GM12878 (cell line): ENCODE results near the gene UFM1. TPM values are rescaled to one million over a fixed set of nuclear protein-coding genes. Genes with fewer than 3 reads are reported as not detected.

Experiments
- BCL11A ChIP-seq: IDR thresholded peaks from 2 replicates; pipeline ENCODE4 v1.6.1; 2011; ENCODE audit warnings: low read depth, low read length
- BHLHE40 ChIP-seq, 2 experiments: fragments of 450-650 bp in 1 of 2; IDR thresholded peaks; 2 replicates each; pipeline ENCODE4 v1.6.1; 2011 to 2017; ENCODE audit warnings: low read depth in 2 of 2, borderline replicate concordance in 1 of 2, improper control_type of control experiment in 1 of 2, low read length in 1 of 2, mild to moderate bottlenecking in 1 of 2
- CREM ChIP-seq: IDR thresholded peaks from 2 replicates; pipeline ENCODE4 v1.6.1; 2014; ENCODE audit warnings: antibody characterized with exemption, low read depth
- FOXK2 ChIP-seq: fragments of 450-650 bp; IDR thresholded peaks from 2 replicates; pipeline ENCODE4 v1.6.1; 2017; ENCODE audit warnings: mild to moderate bottlenecking, moderate library complexity
- IKZF2 ChIP-seq, 2 experiments: fragments of 450-650 bp; IDR thresholded peaks; 2 replicates each; pipeline ENCODE4 v1.6.1; 2017; ENCODE audit warnings: mild to moderate bottlenecking in 2 of 2, moderate library complexity in 2 of 2
- KDM1A ChIP-seq: fragments of 200-600 bp; sonication (generic); IDR thresholded peaks from 2 replicates; pipeline ENCODE4 v1.6.1; 2016; ENCODE audit warnings: borderline replicate concordance
- KLF5 ChIP-seq: fragments of 450-650 bp; IDR thresholded peaks from 2 replicates; pipeline ENCODE4 v1.6.1; 2014; ENCODE audit warnings: mild to moderate bottlenecking; ENCODE audit not compliant: partially characterized antibody
- MXI1 ChIP-seq: fragments of 150-350 bp; IDR thresholded peaks from 2 replicates; pipeline ENCODE4 v1.6.1; 2011; ENCODE audit warnings: low read depth, mild to moderate bottlenecking, inconsistent platforms, low read length, improper control_type of control experiment
- NR2C2 ChIP-seq: IDR thresholded peaks from 2 replicates; pipeline ENCODE4 v1.6.1; 2011; ENCODE audit warnings: borderline replicate concordance, low read depth; ENCODE audit not compliant: control insufficient read depth, insufficient read length
- NRF1 ChIP-seq: conservative IDR thresholded peaks from 2 replicates; pipeline ENCODE4 v1.6.1; 2011; ENCODE audit warnings: mild to moderate bottlenecking, low read depth, low read length, improper control_type of control experiment
- PAX5 ChIP-seq: IDR thresholded peaks from 2 replicates; pipeline ENCODE4 v1.6.1; 2011; ENCODE audit warnings: low read depth, low read length, borderline replicate concordance
- POLR2A ChIP-seq: IDR thresholded peaks from 2 replicates; pipeline ENCODE4 v1.6.1; 2011; ENCODE audit warnings: low read depth, mild to moderate bottlenecking, low read length
- STAT1 ChIP-seq: fragments of 450-650 bp; conservative IDR thresholded peaks from 2 replicates; pipeline ENCODE4 v1.6.1; 2014; ENCODE audit warnings: antibody characterized with exemption, mild to moderate bottlenecking
- TAF1 ChIP-seq: IDR thresholded peaks from 2 replicates; pipeline ENCODE4 v1.6.1; 2011; ENCODE audit warnings: mild to moderate bottlenecking, low read depth, low read length, borderline replicate concordance
- TBL1XR1 ChIP-seq: IDR thresholded peaks from 2 replicates; pipeline ENCODE4 v1.6.1; 2012; ENCODE audit warnings: low read depth, low read length, improper control_type of control experiment
- ZNF217 ChIP-seq: fragments of 450-650 bp; IDR thresholded peaks from 2 replicates; pipeline ENCODE4 v1.6.1; 2017; ENCODE audit warnings: antibody characterized with exemption, mild to moderate bottlenecking
- ZSCAN29 ChIP-seq: fragments of 450-650 bp; IDR thresholded peaks from 2 replicates; pipeline ENCODE4 v1.6.1; 2017; ENCODE audit warnings: mild to moderate bottlenecking, moderate library complexity
- polyA plus RNA-seq, 11 experiments: library from polyadenylated mRNA; depleted of rRNA in 4 of 11; unstranded in 6 of 11; stranded (reverse) in 5 of 11; fragments of >200 nt; fragmentation: Nextera tagmentation in 4 of 11; fragmentation: Illumina TruSeq in 1 of 11; extraction: Ambion mirVana in 4 of 11; extraction: Trizol in 1 of 11; gene quantifications; 1 replicate in 1 of 11; 2 replicates in 10 of 11; pipeline versions ENCODE4 v1.2.1 to v1.2.3, GENCODE V29; 2011 to 2016; ENCODE audit warnings: inconsistent platforms in 2 of 11, missing spikeins in 2 of 11, low read depth in 1 of 11
- total RNA-seq, 4 experiments: library from RNA; depleted of rRNA in 3 of 4; stranded (reverse); fragments of >200 nt in 3 of 4; fragmentation: Illumina TruSeq in 1 of 4; extraction: Trizol in 1 of 4; gene quantifications; 2 replicates each; pipeline versions ENCODE4 v1.2.1 to v1.2.3, GENCODE V29; 2013 to 2021
- TF ChIP-seq, protein P1 (sequence below): fragments of 450-650 bp; IDR thresholded peaks from 2 replicates; pipeline ENCODE4 v1.6.1; 2018; ENCODE audit warnings: mild to moderate bottlenecking, low read depth, moderate library complexity; ENCODE audit not compliant: partially characterized antibody
- TF ChIP-seq, protein P2 (sequence below): IDR thresholded peaks from 2 replicates; pipeline ENCODE4 v1.6.1; 2011; ENCODE audit warnings: low read depth, low read length, improper control_type of control experiment, borderline replicate concordance
- TF ChIP-seq, protein P3 (sequence below): IDR thresholded peaks from 2 replicates; pipeline ENCODE4 v1.6.1; 2012; ENCODE audit warnings: low read length, inconsistent platforms
- TF ChIP-seq, protein P4 (sequence below): fragments of 450-650 bp; IDR thresholded peaks from 2 replicates; pipeline ENCODE4 v1.6.1; 2017; ENCODE audit warnings: borderline replicate concordance
- TF ChIP-seq, protein P5 (sequence below): IDR thresholded peaks from 2 replicates; pipeline ENCODE4 v1.6.1; 2012; ENCODE audit warnings: low read depth, low read length, improper control_type of control experiment
- TF ChIP-seq, protein P6 (sequence below): fragments of 450-650 bp; IDR thresholded peaks from 2 replicates; pipeline ENCODE4 v1.6.1; 2014; ENCODE audit warnings: mild to moderate bottlenecking

Gene UFM1
- total and polyA plus RNA-seq, 10 of the 15 experiments (the other 5 are each of a cell fraction or from before 2014, with no cell fraction given) = 40.8 to 96.5 (median 73.8) TPM

DNA sequence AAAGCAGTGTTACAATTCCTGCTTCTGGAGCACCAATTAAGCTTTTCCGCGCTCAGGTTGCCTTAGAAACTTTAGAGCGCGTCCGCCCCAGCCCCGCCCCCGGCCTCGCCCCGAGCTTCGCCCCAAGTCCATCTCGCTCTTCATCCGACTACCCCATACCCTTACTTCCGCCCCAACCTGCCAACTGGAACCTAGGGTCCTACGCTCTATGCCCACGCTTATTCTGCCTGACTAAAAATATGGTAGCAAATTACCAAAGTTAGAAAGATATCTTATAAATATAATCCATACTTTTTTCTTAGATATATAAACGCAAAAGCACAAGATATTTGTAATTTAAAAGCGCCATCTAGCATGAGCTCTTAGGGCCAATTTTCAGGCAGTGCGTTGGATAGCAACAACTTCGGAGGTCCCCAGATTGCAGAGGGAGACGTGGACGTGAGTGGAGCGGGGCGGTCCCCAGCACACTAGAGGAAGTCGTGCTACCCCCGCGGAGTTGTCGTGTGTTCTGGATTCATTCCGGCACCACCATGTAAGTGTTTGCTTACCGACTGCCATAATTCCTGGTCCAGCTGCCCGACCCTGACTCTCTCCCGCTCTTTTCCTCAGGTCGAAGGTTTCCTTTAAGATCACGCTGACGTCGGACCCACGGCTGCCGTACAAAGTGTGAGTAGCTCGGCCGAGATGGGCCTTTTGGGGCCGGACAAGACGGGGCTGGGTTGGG lies at the start of gene UFM1 (continued):
- TF ChIP-seq CREM (peak; percentile 56; the same call in 1 of the 2 replicates), BHLHE40 (IDR thresholded peaks at IDR 0.05; ENCODE audit: borderline replicate concordance in 1 of 2, low read depth in 2 of 2, low read length in 1 of 2) (peak; percentile 11 to 37; a peak in 2 of 4 replicates), PAX5 (0 out of 2 replicates have a peak, but pooled peaks have one; percentile 14), IKZF2 (IDR thresholded peaks at IDR 0.05) (no peak), STAT1 (peak; percentile 75; the same call in 1 of the 2 replicates), KLF5 (peak; percentile 50), ZNF217 (no peak), KDM1A (no peak), TAF1 (no peak; the same call in none of the 2 replicates), NRF1 (no peak), POLR2A (peak; percentile 97), BCL11A (no peak), ZSCAN29 (no peak), TBL1XR1 (no peak), NR2C2 (no peak), FOXK2 (no peak), MXI1 (peak; percentile 72; the same call in 1 of the 2 replicates)
- TF ChIP-seq, protein P1, sequence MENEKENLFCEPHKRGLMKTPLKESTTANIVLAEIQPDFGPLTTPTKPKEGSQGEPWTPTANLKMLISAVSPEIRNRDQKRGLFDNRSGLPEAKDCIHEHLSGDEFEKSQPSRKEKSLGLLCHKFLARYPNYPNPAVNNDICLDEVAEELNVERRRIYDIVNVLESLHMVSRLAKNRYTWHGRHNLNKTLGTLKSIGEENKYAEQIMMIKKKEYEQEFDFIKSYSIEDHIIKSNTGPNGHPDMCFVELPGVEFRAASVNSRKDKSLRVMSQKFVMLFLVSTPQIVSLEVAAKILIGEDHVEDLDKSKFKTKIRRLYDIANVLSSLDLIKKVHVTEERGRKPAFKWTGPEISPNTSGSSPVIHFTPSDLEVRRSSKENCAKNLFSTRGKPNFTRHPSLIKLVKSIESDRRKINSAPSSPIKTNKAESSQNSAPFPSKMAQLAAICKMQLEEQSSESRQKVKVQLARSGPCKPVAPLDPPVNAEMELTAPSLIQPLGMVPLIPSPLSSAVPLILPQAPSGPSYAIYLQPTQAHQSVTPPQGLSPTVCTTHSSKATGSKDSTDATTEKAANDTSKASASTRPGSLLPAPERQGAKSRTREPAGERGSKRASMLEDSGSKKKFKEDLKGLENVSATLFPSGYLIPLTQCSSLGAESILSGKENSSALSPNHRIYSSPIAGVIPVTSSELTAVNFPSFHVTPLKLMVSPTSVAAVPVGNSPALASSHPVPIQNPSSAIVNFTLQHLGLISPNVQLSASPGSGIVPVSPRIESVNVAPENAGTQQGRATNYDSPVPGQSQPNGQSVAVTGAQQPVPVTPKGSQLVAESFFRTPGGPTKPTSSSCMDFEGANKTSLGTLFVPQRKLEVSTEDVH = peak; percentile 66
- TF ChIP-seq, protein P2, sequence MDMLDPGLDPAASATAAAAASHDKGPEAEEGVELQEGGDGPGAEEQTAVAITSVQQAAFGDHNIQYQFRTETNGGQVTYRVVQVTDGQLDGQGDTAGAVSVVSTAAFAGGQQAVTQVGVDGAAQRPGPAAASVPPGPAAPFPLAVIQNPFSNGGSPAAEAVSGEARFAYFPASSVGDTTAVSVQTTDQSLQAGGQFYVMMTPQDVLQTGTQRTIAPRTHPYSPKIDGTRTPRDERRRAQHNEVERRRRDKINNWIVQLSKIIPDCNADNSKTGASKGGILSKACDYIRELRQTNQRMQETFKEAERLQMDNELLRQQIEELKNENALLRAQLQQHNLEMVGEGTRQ = no peak
- TF ChIP-seq, protein P3, sequence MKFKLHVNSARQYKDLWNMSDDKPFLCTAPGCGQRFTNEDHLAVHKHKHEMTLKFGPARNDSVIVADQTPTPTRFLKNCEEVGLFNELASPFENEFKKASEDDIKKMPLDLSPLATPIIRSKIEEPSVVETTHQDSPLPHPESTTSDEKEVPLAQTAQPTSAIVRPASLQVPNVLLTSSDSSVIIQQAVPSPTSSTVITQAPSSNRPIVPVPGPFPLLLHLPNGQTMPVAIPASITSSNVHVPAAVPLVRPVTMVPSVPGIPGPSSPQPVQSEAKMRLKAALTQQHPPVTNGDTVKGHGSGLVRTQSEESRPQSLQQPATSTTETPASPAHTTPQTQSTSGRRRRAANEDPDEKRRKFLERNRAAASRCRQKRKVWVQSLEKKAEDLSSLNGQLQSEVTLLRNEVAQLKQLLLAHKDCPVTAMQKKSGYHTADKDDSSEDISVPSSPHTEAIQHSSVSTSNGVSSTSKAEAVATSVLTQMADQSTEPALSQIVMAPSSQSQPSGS = no peak; the same call in 1 of the 2 replicates
- TF ChIP-seq, protein P4, sequence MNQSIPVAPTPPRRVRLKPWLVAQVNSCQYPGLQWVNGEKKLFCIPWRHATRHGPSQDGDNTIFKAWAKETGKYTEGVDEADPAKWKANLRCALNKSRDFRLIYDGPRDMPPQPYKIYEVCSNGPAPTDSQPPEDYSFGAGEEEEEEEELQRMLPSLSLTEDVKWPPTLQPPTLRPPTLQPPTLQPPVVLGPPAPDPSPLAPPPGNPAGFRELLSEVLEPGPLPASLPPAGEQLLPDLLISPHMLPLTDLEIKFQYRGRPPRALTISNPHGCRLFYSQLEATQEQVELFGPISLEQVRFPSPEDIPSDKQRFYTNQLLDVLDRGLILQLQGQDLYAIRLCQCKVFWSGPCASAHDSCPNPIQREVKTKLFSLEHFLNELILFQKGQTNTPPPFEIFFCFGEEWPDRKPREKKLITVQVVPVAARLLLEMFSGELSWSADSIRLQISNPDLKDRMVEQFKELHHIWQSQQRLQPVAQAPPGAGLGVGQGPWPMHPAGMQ = peak; percentile 98
- TF ChIP-seq, protein P5, sequence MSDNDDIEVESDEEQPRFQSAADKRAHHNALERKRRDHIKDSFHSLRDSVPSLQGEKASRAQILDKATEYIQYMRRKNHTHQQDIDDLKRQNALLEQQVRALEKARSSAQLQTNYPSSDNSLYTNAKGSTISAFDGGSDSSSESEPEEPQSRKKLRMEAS = no peak; the same call in 1 of the 2 replicates
- TF ChIP-seq, protein P6, sequence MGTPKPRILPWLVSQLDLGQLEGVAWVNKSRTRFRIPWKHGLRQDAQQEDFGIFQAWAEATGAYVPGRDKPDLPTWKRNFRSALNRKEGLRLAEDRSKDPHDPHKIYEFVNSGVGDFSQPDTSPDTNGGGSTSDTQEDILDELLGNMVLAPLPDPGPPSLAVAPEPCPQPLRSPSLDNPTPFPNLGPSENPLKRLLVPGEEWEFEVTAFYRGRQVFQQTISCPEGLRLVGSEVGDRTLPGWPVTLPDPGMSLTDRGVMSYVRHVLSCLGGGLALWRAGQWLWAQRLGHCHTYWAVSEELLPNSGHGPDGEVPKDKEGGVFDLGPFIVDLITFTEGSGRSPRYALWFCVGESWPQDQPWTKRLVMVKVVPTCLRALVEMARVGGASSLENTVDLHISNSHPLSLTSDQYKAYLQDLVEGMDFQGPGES = no peak; the same call in 1 of the 2 replicates
